RWPE1 (cell line): ENCODE results near the gene CORO2A.
A peak's percentile ranks its signal among the peaks of the same experiment; 100 is the strongest.

ENCODE experiments used
- CTCF ChIA-PET: fragments of 350-600 bp; sonication (Branson Sonifier 250); formaldehyde crosslinking; extraction: SDS; loops from one replicate; lab custom pipeline; 2021; lab: Yijun Ruan, JAX
- POLR2A ChIA-PET: fragments of 400-600 bp; formaldehyde crosslinking; extraction: SDS; loops from one replicate; lab custom pipeline; 2020; ENCODE audit warnings: antibody characterized with exemption; ENCODE audit not compliant: low non-redundant PET; lab: Yijun Ruan, JAX
- DNase-seq: peaks from one replicate; pipeline ENCODE4 v3.0.0; 2012; ENCODE audit warnings: low spot score
- H3K27ac ChIP-seq: fragments of 450-650 bp; 2 replicates; pipeline ENCODE4 v1.5.1; 2017
- CTCF ChIP-seq: fragments of 450-650 bp; conservative IDR thresholded peaks from 2 replicates; pipeline ENCODE4 v1.5.1; 2017; ENCODE audit warnings: low read depth, mild to moderate bottlenecking

CORO2A gene

GRCh38 chr9:98203153-98203552 lies 10.7 kb upstream of the CORO2A start:
- H3K27ac ChIP-seq = peak overlapping the region; percentile 48
- no peak for DNase-seq
- no peak for TF ChIP-seq CTCF
- POLR2A ChIA-PET = no interaction called here
- CTCF ChIA-PET = interaction anchor here (0.7 kb wide), 1 partner anchor 61 kb away, joined by 4 read pairs; no protein-coding TSS in a partner anchor

GRCh38 chr9:98202252-98202651 lies 9.8 kb upstream of the CORO2A start:
- ChIA-PET POLR2A (no interaction called here), CTCF (interaction anchor here (0.6 to 0.7 kb wide), 2 partner anchors 10 to 61 kb away, joined by 3 to 4 read pairs; partner anchors contain the start of gene CORO2A)
- H3K27ac ChIP-seq = peak overlapping the region; percentile 52
- no peak for TF ChIP-seq CTCF
- DNase-seq = no peak

GRCh38 chr9:98201749-98202148 lies 9.3 kb upstream of the CORO2A start:
- TF ChIP-seq CTCF = no peak
- POLR2A ChIA-PET = no interaction called here
- H3K27ac ChIP-seq = peak overlapping the region; percentile 52
- CTCF ChIA-PET = interaction anchor here (0.6 kb wide), 1 partner anchor 8 kb away, joined by 3 read pairs; no protein-coding TSS in a partner anchor
- DNase-seq = no peak

- no peak for TF ChIP-seq CTCF
- ChIA-PET POLR2A (no interaction called here), CTCF (interaction anchor here (0.7 kb wide), 1 partner anchor 51 kb away, joined by 7 read pairs; no protein-coding TSS in a partner anchor)
- peak overlapping the region; percentile 52 for H3K27ac ChIP-seq
- DNase-seq = no peak
Observed at GRCh38 chr9:98201102-98201501, 8.7 kb upstream of the CORO2A start.

- no peak for TF ChIP-seq CTCF
- CTCF ChIA-PET = interaction anchor here (0.9 to 1.1 kb wide), 2 partner anchors 12 to 65 kb away, joined by 4 read pairs; no protein-coding TSS in a partner anchor
- POLR2A ChIA-PET = no interaction called here
- H3K27ac ChIP-seq = peak overlapping the region; percentile 91
- no peak for DNase-seq
Observed at GRCh38 chr9:98199388-98200033, 7.1 kb upstream of the CORO2A start.

GRCh38 chr9:98195671-98196070 lies 3.2 kb upstream of the CORO2A start:
- TF ChIP-seq CTCF = no peak
- ChIA-PET POLR2A (interaction anchor here (0.7 kb wide), 1 partner anchor 34 kb away, joined by 5 read pairs; no protein-coding TSS in a partner anchor), CTCF (interaction anchor here (0.6 kb wide), 1 partner anchor 208 kb away, joined by 3 read pairs; no protein-coding TSS in a partner anchor)
- no peak for DNase-seq
- H3K27ac ChIP-seq = peak overlapping the region; percentile 91
